Vagina (tissue), 2 donors: Measurements from ENCODE around the gene IL25. TPM values are rescaled to one million over a fixed set of nuclear protein-coding genes. Genes with fewer than 3 reads are reported as not detected.

Source experiments
- DNase-seq, 2 donors: peaks; one replicate each; pipeline ENCODE4 v3.0.0-alpha.2; 2017; ENCODE audit errors: extremely low spot score in 2 of 2
- H3K27ac ChIP-seq: fragments of 200-600 bp; sonication (generic); one replicate; pipeline ENCODE4 v1.5.1; 2019
- H3K27me3 ChIP-seq: fragments of 200-600 bp; sonication (generic); one replicate; pipeline ENCODE4 v1.5.1; 2019
- H3K36me3 ChIP-seq, 2 donors: fragments of 200-600 bp; sonication (generic); one replicate each; pipeline ENCODE4 v1.5.1; 2017 to 2019
- H3K4me1 ChIP-seq: fragments of 200-600 bp; sonication (generic); one replicate; pipeline ENCODE4 v1.5.1; 2019
- H3K4me3 ChIP-seq, 2 donors: fragments of 200-600 bp; sonication (generic); 1 replicate in 1 of 2; 2 replicates in 1 of 2; pipeline ENCODE4 v1.5.1; 2016 to 2019
- H3K9me3 ChIP-seq: fragments of 200-600 bp; sonication (generic); one replicate; pipeline ENCODE4 v1.5.1; 2019
- CTCF ChIP-seq, 3 experiments: fragments of 450-650 bp in 2 of 3; fragments of 200-600 bp in 1 of 3; sonication (generic) in 1 of 3; IDR thresholded peaks; one replicate each; pipeline ENCODE4 v1.5.1; 2017 to 2019; ENCODE audit warnings: antibody characterized with exemption in 3 of 3, mild to moderate bottlenecking in 2 of 3, moderate library complexity in 2 of 3
- POLR2A ChIP-seq, 2 donors: fragments of 450-650 bp; IDR thresholded peaks; one replicate each; pipeline ENCODE4 v1.6.1; 2017; ENCODE audit warnings: antibody characterized with exemption in 2 of 2, mild to moderate bottlenecking in 2 of 2, moderate library complexity in 2 of 2
- POLR2AphosphoS5 ChIP-seq, 2 donors: sonication (generic); formaldehyde crosslinking; IDR thresholded peaks; one replicate each; pipeline ENCODE4 v1.9.0; 2017; ENCODE audit warnings: antibody characterized with exemption in 2 of 2, mild to moderate bottlenecking in 2 of 2, low read depth in 1 of 2; ENCODE audit not compliant: insufficient read depth in 1 of 2
- intact Hi-C: fragments of 100-400 bp; cut with DNase I; formaldehyde crosslinking; loops from one replicate; pipeline ENCODE4 v1.15.1; 2023
- total RNA-seq: library from RNA; depleted of rRNA; stranded (reverse); fragments of >200 nt; gene quantifications from one replicate; pipeline ENCODE4 v1.2.3, GENCODE V29; 2016

The IL25 gene
- total RNA-seq, 1 donor from 2014 or later, result not detected

GRCh38 chr14:23361763-23362162 is 10.8 kb upstream of the IL25 start:
- Histone ChIP-seq H3K36me3 (peaks cover 0 to 24% of the 10 kb centered on the region in 2 donors), H3K4me3 (no peak overlapping the region), H3K27me3 (no peaks in the 10 kb centered on the region), H3K27ac (no peak overlapping the region), H3K9me3 (no peaks in the 10 kb centered on the region), H3K4me1 (peaks cover 47% of the 10 kb centered on the region)
- intact Hi-C loops, result no loop called here
- no peak for DNase-seq
- TF ChIP-seq POLR2A (IDR thresholded peaks at IDR 0.05) (no peak), CTCF (IDR thresholded peaks at IDR 0.05) (no peak), POLR2AphosphoS5 (IDR thresholded peaks at IDR 0.05; ENCODE audit: insufficient read depth in 1 of 2, low read depth in 1 of 2) (no peak)

- intact Hi-C loops, result no loop called here
- TF ChIP-seq CTCF (IDR thresholded peaks at IDR 0.05) (peak in 1 of 3 experiments; percentile 7), POLR2AphosphoS5 (IDR thresholded peaks at IDR 0.05; ENCODE audit: insufficient read depth in 1 of 2, low read depth in 1 of 2) (no peak)
Observed at GRCh38 chr14:23362200-23362599, 10.4 kb upstream of the IL25 start.

GRCh38 chr14:23364164-23365035 is 8.2 kb upstream of the IL25 start:
- no peaks in the 10 kb centered on the region for H3K27me3 ChIP-seq
- H3K36me3 ChIP-seq, result peaks cover 0 to 13% of the 10 kb centered on the region in 2 donors
- intact Hi-C loops, result no loop called here
- peak overlapping the region; percentile 97 for H3K27ac ChIP-seq
- H3K4me3 ChIP-seq, result peak overlapping the region; percentile 51 to 69
- no peak for DNase-seq
- no peaks in the 10 kb centered on the region for H3K9me3 ChIP-seq
- TF ChIP-seq POLR2AphosphoS5 (IDR thresholded peaks at IDR 0.05; ENCODE audit: insufficient read depth in 1 of 2, low read depth in 1 of 2), result peak; percentile 52
- no peak for TF ChIP-seq CTCF (IDR thresholded peaks at IDR 0.05)
- peaks cover 58% of the 10 kb centered on the region for H3K4me1 ChIP-seq

More at GRCh38 chr14:23362200-23362599, 10.4 kb upstream of the IL25 start:
- no peak for DNase-seq
- peaks cover 0 to 21% of the 10 kb centered on the region in 2 donors for H3K36me3 ChIP-seq
- no peak overlapping the region for H3K4me3 ChIP-seq
- H3K9me3 ChIP-seq, result no peaks in the 10 kb centered on the region
- peaks cover 52% of the 10 kb centered on the region for H3K4me1 ChIP-seq
- no peaks in the 10 kb centered on the region for H3K27me3 ChIP-seq
- no peak overlapping the region for H3K27ac ChIP-seq

GRCh38 chr14:23365036-23365731 is 7.4 kb upstream of the IL25 start, which contains the start of gene EFS:
Gene EFS, minus strand, starts transcription at chr14:23365172. Its CDS starts 147 bp downstream, at chr14:23365025.
- no peak for DNase-seq
- H3K27me3 ChIP-seq, result no peaks in the 10 kb centered on the region
- TF ChIP-seq POLR2AphosphoS5 (IDR thresholded peaks at IDR 0.05; ENCODE audit: insufficient read depth in 1 of 2, low read depth in 1 of 2) (peak in 1 of 2 donors; percentile 36), CTCF (IDR thresholded peaks at IDR 0.05) (no peak), POLR2A (IDR thresholded peaks at IDR 0.05) (peak in 1 of 2 donors; percentile 28)
- H3K36me3 ChIP-seq, result peaks cover 0 to 5% of the 10 kb centered on the region in 2 donors
- intact Hi-C loops, result no loop called here
- H3K27ac ChIP-seq, result peak within 1 kb of the TSS; percentile 97
- H3K4me3 ChIP-seq, result peak within 1 kb of the TSS; percentile 51 to 69
- no peaks in the 10 kb centered on the region for H3K9me3 ChIP-seq
- H3K4me1 ChIP-seq, result peaks cover 56% of the 10 kb centered on the region
